Midbrain (tissue), 1 donor: Measurements from ENCODE around the gene GIPC2.
"Not testable (repeated sequence)": the region's sequence is repeated elsewhere in the genome, so short reads cannot be mapped to it uniquely, and the experiment has no call there.

Source experiments
- DNase-seq: peaks from one replicate; lab custom pipeline; 2025; lab: John Stamatoyannopoulos, UW

The GIPC2 gene

DNA sequence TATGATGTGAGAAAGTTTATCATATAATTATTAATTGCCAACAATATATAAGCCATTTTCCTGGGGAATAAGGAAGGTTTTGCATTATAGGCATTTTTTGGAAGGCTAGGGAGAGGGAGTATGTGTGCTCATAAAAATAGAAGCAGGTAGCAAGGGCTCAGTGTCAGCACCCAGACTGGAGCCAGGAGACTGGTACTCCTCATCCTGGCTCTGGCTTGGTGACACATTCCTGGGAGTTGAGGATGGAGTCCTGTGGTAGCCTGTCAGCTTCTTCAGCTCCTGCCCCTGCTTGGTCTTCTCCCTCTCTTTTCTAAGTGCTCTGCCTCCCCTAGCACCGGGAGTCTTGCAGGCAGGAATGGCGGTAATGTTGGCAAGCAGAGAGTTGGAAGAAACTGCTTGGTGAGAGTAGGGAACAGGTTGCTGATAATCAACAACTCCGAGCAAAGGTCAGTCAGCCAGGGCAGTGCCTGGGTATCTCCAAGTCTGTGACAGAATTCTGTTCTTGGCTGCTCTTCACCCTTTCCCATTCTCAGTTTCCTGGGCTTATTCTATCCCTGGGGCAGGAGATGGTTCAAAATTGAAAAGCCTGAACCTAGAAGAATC, 23.0 kb downstream of the GIPC2 start:
- no peak for DNase-seq

DNA sequence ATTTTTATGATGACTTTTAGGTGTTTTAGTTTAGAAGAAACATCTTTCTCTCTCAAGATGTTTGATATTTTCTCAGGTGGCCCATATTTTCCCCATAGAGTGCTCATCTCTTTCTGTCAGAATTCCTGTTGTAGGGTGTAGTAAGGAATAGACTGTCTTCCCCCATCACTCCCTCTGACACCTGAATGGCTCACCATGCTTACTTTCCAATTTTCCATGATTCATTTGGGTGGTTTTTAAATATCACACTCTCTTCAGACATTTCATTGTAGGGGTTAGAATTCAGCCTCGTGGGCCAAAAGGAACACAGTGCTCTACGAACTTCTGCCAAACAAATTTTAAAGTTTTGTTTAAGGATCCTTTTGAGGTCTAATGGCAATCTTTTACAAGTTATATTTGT, 24.0 kb downstream of the GIPC2 start:
- no peak for DNase-seq

- no peak for DNase-seq
Observed at GRCh38 chr1:78070210-78070609, 24.4 kb downstream of the GIPC2 start.

DNA sequence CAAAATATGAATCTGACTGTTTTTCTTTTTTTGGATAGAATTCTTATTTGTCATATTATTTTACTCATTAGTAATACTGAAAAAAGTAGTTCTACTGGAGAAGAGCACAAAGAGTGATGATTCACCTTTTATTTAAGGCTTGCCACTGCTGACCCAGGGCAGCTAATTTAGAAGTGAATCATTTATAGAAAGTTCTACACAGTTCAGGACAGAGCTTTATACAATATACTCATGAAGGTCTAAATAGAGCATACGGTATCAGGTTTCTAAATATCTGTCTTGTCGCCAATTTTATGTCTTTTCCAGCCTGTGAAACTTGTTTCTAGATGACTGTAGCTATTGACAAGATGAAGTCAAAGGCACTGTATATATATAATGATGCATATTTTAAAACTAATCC, 25.0 kb downstream of the GIPC2 start:
- DNase-seq, result no peak

- DNase-seq, result no peak
Observed at GRCh38 chr1:78071696-78072095, 25.9 kb downstream of the GIPC2 start.

- DNase-seq, result no peak
Observed at GRCh38 chr1:78072216-78072615, 26.4 kb downstream of the GIPC2 start.

DNA sequence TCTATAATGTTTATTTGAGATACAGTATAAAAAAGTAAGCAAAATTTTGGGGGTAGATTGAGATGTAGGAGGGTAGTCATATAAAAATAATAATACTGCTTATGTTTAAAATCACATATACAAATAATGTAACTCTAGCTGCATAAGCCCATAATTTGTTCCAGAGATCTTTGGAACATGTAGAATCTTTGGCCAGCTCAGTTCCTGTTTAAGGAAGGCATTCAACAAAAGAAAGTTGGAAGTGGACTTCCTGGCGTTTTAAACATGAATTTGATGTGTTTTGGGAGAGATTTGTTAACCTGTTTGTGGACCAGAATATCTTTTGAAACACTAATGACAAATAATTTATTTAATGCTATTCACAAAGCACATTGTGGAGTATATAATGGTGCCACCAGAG, 27.7 kb downstream of the GIPC2 start:
- DNase-seq, result no peak

- DNase-seq, result no peak
Observed at GRCh38 chr1:78075621-78076020, 29.9 kb downstream of the GIPC2 start.

GRCh38 chr1:78078358-78078757, 32.6 kb downstream of the GIPC2 start:
- no peak for DNase-seq

- no peak for DNase-seq
Observed at GRCh38 chr1:78079580-78079979, 33.8 kb downstream of the GIPC2 start.

GRCh38 chr1:78080767-78081166, 35.0 kb downstream of the GIPC2 start:
- no peak for DNase-seq

DNA sequence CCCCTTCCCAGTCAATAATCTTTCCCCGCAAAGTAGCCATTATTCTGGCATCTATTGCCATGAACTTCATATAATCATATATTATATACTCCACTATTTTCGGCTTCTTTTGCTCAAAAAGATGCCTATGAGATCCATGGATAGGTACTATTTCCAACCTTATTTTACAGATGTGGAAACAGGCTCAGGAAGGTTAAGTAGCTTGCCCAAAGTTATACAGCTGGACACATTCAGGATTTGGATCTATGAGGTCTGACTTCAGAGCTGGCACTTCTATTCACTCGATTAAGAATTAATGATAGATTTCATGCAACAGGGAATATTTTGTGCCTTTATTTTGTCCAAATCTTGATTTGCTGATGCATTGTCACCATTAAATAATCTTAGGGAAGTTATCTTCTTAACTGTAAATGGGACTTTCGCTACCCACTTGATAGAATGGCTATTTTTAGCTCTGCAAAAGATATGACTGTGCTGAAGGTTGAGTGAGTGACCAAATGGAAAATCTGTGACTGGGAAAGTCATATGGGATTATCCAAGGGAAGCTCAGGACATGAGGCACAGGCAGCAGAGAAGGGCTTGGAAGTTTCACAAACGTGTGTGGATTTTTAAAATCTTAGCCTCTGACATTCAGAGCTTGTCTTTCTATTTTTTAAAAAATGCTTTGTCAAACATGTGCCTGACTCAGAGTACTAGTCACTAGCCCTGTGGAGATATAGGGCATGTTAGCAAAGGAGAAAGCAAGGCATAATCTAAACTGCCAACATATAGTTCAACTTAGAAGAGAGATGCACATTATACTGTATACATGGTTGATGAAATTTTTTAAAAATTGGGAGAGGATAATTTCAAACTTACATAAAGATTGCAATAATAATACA, 36.5 kb downstream of the GIPC2 start:
- no peak for DNase-seq

GRCh38 chr1:78084639-78085038, 38.9 kb downstream of the GIPC2 start:
- DNase-seq, result not testable (repeated sequence)

DNA sequence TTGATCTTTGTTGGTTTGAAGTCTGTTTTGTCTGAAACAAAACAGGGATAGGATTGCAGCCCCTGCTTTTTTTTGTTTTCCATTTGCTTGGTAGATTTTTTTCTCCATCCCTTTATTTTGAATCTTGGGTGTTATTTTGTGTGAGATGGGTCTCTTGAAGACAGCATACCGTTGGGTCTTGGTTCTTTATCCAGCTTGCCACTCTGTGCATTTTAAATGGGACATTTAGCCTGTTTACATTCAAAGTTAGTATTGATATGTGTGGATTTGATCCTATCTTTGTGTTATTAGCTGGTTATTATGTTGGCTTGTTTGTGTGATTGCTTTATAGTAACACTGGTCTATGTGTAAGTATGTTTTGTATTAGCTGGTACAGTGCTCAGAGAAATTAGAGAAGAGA, 40.9 kb downstream of the GIPC2 start:
- no peak for DNase-seq

DNA sequence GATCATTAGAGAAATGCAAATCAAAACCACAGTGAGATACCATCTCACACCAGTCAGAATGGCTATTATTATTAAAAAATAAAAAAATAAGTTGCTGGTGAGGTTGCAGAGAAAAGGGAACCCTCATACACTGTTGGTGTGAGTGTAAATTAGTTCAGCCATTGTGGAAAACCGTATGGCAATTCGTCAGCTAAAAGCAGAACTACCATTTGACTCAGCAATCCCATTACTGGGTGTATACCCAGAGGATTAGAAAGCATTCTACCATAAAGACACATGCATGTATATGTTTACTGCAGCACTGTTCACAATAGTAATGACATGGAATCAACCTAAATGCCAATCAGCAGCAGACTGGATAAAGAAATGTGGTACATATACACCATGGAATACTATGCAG, 42.2 kb downstream of the GIPC2 start:
- DNase-seq, result no peak

DNA sequence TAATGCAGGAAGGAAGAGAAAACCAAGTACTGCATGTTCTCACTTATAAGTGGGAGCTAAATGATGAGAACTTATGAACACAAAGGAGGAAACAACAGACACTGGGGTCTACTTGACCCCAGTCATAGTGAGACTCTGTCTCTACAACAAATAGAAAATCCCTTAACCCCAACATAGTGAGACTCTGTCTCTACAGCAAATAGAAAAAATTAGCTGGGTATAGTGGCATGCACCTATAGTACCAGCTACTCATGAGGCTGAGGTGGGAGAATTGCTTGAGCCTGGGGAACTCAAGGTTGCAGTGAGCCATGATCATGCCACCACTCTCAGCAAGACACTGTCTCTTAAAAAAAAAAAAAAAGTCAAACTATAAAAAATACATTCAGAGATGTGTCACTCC, 42.7 kb downstream of the GIPC2 start:
- DNase-seq, result no peak

DNA sequence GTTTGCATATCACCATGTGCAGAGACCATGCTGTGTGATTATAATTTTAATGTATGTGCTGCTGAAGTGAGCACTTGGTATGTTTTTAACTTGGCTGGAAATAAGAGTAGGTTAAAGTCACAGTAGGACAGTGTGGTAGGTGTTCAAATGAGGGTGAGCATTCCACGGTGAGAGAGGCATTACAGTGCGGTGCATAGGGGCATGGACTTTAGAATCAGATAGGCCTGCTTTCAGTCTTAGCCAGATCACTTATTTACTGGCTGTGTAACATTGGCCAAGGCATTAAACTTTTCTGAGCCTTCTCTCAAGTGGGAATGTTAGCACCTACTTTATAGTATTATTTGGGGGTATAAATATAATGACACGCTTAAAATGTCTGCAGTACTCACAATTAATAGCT, 43.2 kb downstream of the GIPC2 start:
- DNase-seq, result no peak

DNA sequence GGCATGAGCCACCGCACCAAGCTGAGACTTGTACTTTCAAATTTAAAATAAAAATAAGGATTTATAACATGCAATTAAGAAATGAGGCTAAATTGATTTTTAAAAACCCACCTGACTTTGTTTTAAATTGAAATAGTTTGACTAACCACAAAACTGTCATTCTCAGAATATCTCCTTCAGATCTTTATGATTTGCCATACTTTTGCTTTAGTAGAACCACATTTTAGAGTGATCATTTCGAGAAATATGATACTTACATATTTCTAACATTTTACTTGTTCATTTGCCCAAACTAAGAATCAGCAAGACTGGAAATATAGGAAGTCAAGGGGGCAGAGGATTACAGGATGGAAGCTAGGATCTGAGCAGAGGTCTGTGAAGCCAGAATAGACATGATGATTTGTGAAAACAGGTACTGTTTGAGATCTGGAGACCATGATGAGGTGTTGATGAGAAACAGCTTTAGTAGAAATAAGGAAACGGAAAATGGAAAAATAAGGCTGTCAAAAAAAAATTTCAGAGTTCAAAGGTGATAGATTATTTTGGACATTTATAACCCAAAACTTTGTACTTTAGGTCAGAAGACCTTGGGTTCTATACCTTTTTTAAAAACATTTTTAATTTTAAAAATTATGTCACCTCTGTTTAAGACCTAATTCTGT, 44.8 kb downstream of the GIPC2 start:
- no peak for DNase-seq

- DNase-seq, result no peak
Observed at GRCh38 chr1:78091215-78091813, 45.5 kb downstream of the GIPC2 start.

DNA sequence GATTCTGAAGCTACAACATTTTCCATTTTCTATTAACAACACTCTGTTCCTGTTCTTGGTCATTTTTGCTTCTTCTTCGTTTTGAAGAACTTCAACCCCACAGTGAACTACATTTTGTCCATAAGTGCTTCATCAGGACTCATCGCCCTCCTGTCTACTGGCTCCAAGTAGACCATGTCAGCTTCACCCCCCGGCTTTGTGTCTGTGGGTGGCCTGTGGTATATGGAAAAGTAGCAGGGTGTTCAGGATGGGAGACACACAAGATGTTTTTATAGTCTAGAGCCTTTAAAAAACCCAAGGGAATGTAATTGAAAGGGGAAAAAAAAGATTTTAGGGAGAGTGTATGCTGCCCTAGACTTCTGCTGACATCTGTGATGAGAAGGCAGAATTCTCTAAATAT, 46.1 kb downstream of the GIPC2 start:
- no peak for DNase-seq

- no peak for DNase-seq
Observed at GRCh38 chr1:78092643-78093042, 46.9 kb downstream of the GIPC2 start.

DNA sequence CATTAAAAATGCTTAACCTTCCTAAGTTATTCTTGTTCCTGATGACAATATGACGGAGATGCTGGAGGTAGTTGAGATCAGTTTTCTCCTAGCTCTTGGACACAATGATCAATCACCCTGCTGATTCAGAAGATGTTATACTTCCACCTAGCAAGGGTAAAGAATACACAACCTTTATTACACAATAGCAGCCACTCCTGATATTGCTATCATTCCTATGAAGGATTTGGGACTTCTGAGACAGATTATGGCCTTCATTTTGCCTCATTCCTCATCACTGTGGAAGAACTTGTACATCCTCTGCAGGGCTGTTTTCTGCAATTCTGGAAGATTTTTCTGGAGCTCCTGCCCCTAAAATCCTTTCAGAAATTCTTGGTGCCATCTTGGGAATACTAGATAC, 47.8 kb downstream of the GIPC2 start:
- DNase-seq, result no peak

DNA sequence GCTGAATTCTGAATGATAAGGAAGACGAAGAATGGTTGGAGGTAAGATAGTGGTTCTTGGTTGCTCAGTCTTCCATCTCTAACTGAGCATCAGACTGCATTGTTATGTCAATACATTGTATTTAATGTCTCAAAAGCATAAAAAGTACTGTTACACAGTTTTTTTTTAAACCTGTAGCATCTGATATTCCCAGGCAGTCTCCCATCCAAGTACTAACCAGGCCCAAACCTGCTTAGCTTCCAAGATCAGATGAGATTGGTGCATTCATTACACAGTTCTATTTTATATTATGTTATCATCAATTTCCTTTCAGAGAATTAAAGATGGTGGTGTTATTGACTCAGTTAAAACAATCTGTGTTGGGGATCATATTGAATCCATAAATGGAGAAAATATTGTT, 48.9 kb downstream of the GIPC2 start:
- DNase-seq, result no peak
